ENCODE measurements around the gene CKMT1B.
"Not testable (repeated sequence)": the region's sequence is repeated elsewhere in the genome, so short reads cannot be mapped to it uniquely, and the experiment has no call there.

The CKMT1B gene

GRCh38 chr15:43622068-43622799 is 28.4 kb downstream of the CKMT1B start:
- not testable (repeated sequence) for DNase-seq (ENCODE audit: insufficient read length); FAIRE-seq

- FAIRE-seq (no peak), DNase-seq (ENCODE audit: insufficient read length) (no peak)
- TF ChIP-seq POLR2AphosphoS5 (IDR thresholded peaks at IDR 0.05; ENCODE audit: low read depth, low read length) (no peak), TAF1 (IDR thresholded peaks at IDR 0.05; ENCODE audit: borderline replicate concordance, low read depth, low read length) (no peak), POLR2A (IDR thresholded peaks at IDR 0.05; ENCODE audit: low read depth, low read length) (no peak)
Measured at GRCh38 chr15:43625106-43625505, 31.3 kb downstream of the CKMT1B start.

- DNase-seq (ENCODE audit: insufficient read length); FAIRE-seq: not testable (repeated sequence)
Measured at GRCh38 chr15:43626937-43627336, 33.1 kb downstream of the CKMT1B start.

GRCh38 chr15:43638464-43639204 is 44.8 kb downstream of the CKMT1B start:
- DNase-seq (ENCODE audit: insufficient read length); FAIRE-seq: not testable (repeated sequence)

Measured in GM12892 (cell line).